ENCODE results near the gene PUS7.
"Not testable (repeated sequence)": the region's sequence is repeated elsewhere in the genome, so short reads cannot be mapped to it uniquely, and the experiment has no call there.

GRCh38 chr7:105515610-105516009, 6.5 kb downstream of the PUS7 start:
- TF ChIP-seq, protein P1, sequence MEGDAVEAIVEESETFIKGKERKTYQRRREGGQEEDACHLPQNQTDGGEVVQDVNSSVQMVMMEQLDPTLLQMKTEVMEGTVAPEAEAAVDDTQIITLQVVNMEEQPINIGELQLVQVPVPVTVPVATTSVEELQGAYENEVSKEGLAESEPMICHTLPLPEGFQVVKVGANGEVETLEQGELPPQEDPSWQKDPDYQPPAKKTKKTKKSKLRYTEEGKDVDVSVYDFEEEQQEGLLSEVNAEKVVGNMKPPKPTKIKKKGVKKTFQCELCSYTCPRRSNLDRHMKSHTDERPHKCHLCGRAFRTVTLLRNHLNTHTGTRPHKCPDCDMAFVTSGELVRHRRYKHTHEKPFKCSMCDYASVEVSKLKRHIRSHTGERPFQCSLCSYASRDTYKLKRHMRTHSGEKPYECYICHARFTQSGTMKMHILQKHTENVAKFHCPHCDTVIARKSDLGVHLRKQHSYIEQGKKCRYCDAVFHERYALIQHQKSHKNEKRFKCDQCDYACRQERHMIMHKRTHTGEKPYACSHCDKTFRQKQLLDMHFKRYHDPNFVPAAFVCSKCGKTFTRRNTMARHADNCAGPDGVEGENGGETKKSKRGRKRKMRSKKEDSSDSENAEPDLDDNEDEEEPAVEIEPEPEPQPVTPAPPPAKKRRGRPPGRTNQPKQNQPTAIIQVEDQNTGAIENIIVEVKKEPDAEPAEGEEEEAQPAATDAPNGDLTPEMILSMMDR (IDR thresholded peaks at IDR 0.05) = not testable (repeated sequence)
- TF ChIP-seq POLR2AphosphoS5 (IDR thresholded peaks at IDR 0.05; ENCODE audit: low read depth, low read length); REST (IDR thresholded peaks at IDR 0.05; ENCODE audit: insufficient read depth in 1 of 2, low read depth in 2 of 2, low read length in 1 of 2); SIN3A (IDR thresholded peaks at IDR 0.05; ENCODE audit: borderline replicate concordance, insufficient read depth, low read depth, low read length): not testable (repeated sequence)
